Activated CD4-positive, alpha-beta T cell treated with anti-CD3 and anti-CD28 coated beads, Interleukin-2, amount 50 U/mL, for 4 hours (primary cell): ENCODE data around the gene GALNT18.

Source experiments
- DNase-seq, 2 experiments: peaks; one replicate each; pipeline ENCODE4 v3.0.0-alpha.2; 2020

Gene GALNT18

DNA sequence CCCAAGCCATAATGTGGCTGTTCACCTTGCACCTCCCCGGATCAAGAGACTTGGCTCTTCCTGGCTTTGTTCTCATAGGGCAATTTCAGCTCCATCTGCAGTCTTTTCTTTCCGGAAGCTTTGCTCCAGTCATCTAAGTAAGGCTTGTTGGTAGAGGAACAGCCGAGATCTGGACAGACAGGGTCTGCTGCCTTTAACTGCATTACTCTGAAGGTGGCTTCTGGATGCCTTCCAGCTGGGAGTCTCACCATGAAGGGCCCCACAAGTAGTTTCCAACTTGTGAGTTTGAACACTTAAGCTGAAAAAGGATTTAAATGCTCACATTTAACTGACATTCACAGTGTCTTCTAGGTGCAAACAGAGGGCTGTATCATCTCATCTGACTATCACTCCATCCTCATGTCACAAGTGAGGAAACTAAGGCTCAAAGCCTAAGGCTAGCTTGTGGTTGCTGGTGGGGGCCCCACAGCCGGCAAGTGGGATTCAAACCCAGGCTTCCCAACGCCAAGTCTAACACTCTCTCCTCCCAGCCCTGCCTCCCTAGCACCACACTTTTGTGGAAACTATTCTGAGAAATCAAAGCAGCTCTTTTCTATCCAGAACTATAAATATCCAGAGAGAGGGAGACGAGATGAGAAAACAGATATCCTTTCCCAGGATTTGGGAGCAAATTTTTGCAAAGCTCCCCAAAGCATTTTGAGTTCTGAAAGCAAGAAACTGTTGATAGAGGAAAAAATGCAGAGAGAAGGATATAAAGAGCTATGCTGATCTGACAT is 58.4 kb downstream of the GALNT18 start:
- DNase-seq, result no peak

DNA sequence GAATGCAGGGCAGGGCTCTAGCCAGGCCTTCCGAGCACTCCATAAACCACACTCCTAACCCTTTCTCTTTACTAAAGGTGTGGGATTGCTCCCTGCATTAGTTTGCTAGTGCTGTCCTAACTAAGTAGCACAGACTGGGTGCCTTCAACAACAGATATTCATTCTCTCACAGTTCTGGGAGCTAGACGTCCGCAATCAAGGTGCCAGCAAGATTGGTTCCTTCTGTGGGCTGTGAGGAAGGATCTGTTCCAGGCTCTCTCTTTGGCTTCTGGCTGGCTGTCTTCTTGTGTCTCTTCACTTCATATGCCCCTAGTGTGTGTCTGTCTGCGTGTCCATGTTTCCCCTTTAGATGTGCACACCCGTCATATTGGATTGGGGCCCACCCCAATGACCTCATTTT is 59.8 kb downstream of the GALNT18 start:
- no peak for DNase-seq

GRCh38 chr11:11558826-11559225 is 63.0 kb downstream of the GALNT18 start:
- no peak for DNase-seq

DNA sequence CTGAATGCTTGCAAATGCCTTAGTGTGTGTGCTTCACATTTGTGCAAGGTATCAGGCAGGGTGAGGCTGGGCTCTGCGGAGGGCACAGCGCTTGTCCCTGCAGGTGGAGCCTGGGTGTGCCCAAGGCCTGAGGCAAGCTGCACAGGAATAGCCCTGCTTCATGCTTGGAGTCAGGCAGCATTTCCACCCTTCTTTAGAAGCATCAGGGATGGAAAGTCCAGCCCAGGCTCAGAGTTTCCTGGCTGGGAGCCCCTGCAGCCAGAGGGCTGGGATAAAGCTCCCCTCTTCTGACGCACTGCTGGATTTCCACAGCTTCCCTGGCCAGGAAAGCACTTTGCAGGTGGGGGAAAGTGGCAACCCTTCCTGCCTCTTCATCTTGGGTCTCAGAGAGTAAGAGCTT is 63.4 kb downstream of the GALNT18 start:
- no peak for DNase-seq

GRCh38 chr11:11555208-11555607 is 66.6 kb downstream of the GALNT18 start:
- DNase-seq, result no peak

GRCh38 chr11:11553573-11553972 is 68.2 kb downstream of the GALNT18 start:
- no peak for DNase-seq

- DNase-seq, result no peak
Measured at GRCh38 chr11:11552529-11553087, 69.2 kb downstream of the GALNT18 start.

DNA sequence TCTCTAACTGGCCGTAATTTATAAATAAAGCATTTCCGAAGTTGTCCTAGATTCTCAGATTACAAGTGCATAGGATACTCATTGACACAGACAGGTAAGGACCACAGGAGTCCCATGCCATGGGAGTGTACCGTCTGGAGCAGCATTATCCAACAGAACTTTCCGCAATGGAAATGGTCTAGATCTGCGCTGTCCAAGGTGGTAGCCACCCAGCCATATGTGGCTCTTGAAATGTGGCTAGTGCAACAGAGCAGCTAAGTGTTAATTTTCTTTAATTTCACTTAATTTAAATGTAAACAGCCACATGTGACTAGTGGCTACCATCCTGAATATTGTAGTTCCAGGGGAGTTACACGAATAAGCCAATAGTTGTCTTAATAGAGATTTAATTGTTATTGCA is 71.3 kb downstream of the GALNT18 start:
- DNase-seq, result no peak

DNA sequence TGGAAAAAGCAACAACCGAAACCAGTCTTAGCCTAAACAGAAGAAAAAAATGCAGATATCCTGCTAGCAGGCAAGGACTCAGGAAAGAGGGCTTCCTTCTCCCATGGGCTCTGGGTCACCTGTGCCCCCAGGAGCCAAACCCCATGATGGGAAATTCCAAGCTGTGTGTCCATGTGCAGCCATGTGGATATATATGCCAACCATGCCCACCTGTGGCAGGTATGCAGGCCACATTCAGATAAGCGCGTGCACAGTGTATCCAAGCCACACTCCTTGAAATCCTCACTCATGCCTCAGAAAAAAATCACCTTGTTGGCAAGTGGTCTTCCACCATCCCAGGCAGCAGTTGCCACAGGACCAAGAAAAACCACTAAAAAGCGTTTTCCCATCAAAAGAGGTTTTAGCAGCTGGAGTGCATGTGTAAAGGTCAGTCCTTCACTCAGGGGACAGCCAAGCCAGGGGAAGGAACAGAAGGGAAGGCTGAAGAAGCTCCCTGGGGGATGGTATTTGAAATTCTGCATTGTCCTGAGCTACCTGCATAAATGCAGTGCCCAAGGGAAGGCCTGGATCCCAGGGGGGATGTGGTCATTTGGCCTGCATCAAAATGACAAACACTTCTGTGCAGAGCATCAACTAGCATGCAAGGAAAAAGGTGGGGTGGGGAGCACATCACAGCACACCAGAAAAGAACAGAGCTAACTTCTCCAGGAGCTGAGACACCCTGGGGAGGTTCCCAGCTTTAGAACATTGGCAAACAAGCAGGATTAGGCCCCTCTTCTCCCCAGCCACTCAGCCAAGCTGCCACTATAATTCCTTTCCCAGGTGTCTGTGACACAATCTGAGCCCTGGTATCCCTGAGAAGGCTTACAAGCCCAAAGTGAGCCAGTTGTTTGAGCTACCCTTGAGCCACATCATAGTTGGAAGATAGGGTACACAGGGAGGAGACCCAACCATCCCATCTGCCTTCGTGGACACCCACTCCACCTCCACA is 76.2 kb downstream of the GALNT18 start:
- DNase-seq, result no peak

DNA sequence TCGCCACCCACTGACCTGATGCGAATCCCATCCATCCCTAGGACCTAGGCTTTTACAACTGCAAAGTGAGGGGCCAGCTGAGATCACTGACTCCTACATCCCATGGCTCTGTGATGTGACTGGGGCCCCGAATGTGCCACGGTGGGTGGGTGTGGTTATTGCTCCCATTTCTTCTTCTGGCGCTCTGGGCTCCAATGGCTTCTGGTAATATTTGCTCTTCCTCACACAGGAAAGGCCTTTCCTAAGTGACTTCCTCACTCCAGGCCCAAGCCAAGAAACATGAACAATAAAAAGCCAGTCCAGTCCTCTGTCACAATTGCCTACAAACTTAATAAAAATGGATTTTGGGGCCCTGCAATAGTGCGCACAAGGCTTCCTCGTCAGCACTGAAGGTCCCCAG is 78.1 kb downstream of the GALNT18 start:
- DNase-seq, result no peak

DNA sequence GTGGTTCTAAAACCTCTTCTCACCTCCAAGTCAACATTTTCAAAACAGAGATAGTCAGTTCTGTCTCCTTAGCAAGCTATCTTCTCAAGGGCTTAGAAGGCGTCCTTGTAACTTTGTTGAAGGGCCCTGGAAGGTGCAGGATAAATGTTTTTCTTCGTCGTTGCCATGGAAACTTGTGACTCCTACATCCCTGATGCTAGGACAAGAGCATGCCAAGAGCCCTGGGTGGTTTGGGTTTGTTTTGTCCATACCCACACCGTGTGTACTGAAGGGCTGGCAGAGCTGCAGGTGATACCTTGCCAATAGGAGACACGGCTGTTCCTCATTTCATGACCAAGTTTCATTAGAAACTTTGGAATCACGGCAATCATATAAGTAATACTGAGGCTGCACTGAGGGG is 81.6 kb downstream of the GALNT18 start:
- no peak for DNase-seq

DNA sequence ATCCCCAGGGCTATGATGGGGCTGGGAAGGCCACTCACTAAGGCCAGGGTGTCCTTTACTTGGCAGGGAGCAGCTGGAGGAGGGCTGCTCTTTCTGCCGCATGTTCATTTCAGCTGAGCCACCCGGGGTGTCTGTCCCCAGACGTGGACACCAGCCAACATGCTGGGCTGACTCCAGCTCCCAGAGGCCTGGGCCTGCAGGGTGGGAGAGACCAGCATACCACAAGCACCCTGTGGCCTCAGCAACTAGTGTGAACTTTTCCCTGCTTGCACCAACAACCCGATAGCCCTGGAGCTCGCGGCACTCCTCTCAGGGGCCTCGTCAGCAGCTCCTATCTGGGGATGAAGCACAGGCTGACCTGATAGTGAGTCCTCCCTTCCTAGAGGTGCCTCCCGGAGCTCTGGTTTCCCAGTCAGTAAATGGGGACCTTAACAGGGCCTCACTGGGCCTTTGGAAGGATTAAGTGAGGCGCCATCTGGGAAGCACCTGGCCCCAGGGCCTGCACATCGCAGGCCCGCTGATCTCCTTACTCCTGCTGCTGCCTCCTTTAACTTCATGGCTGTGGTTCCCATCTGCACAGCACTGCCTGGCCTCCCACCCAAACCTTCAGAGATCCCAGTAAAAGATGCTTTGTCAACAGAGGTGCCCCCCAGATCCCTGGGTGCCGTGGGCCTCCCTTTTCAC is 83.4 kb downstream of the GALNT18 start:
- DNase-seq, result no peak

DNA sequence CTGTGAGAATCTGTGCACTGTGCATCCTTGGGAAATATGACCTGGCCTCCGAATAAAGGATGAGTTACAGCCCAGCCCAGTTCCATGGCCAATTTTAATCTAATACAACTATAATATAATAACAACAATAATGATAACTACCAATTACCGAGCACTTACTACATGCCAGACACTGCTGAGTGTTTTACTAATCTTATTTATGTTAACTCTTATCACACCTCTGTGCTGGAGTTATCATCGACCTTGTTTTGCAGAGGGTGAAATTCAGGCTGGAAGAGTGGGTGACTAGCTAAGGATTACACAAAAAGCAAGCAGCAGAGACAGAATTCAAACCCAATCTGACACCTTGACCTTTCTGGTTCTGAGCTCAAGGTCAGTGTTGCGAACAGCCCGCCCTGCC is 83.9 kb downstream of the GALNT18 start:
- DNase-seq, result no peak

- no peak for DNase-seq
Measured at GRCh38 chr11:11537372-11537771, 84.4 kb downstream of the GALNT18 start.

GRCh38 chr11:11536650-11537049 is 85.2 kb downstream of the GALNT18 start:
- no peak for DNase-seq

- no peak for DNase-seq
Measured at GRCh38 chr11:11535611-11536010, 86.2 kb downstream of the GALNT18 start.

DNA sequence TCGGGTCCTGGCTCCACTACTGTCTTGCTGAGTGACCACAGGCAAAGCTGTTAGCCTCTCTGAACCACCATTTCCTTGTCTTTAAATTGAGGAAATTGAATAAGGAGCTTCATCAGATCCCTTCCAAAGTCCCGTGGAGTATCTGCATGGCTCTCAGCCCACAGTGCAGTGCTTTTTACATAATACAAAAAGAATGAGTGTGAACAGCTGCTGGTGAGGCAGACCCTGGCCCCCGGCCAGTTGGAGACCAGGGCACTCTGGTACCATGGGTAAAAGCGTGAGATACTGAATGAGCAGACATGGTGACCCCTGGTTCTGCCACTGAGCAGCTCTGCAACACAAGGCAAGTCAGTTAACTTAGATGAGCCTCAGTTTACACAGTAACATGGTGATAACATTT is 86.8 kb downstream of the GALNT18 start:
- DNase-seq, result no peak

DNA sequence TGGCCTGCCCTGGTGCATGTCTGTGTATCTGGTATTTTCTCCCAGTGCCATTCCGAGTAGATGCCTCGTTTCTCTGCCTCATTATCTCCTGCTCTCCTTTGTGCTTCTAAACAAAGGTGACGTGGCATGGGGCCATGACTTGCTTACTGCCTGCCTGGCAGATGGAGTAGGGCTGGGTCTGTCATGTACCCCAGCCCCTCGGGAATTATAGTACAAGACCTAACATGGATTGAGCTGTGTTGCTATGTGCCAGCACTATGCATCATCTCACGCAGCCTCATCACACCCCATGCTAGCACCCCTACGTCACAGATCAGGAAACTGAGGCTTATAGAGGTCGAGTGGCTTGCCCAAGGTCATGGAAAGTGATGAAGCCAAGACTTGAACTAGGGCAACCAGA is 88.1 kb downstream of the GALNT18 start:
- DNase-seq, result no peak

DNA sequence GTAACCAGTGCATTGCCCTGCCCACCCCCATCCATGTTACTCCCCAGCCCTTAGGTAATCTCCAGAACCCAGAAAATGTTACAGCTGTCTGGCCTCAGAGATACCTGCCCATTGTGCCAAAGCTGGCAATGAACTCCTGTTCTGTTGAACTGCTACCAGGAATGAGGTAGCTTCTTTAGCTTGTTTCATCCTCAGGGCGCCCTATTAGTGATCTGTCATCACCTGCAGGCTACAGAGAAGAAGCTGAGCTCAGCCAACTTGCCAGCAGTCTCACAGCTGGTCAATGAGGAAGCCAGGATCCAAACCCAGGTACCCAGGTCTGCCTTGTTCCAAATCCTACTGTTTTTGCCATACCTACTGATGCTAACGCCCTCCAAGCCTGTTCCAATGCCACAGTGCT is 88.7 kb downstream of the GALNT18 start:
- DNase-seq, result no peak

DNA sequence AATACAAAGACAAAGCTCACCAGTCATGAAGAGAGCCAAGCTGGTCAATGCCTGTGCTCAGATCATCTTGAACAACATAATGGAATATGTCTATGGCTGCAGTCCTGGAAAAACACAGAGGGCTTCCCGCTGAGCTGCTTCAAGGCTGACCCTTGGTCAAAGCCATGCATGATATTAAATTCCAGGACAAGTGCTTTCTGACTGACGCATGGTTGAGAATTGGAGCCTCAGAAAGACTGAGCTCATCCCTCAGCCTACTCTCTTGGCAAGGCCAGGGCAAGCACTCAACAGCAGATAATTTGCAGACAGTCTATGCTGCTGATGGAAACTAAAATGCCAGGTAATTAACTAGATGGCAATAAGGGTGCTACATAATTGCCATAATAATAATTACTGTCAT is 89.2 kb downstream of the GALNT18 start:
- DNase-seq, result no peak

GRCh38 chr11:11531131-11531908 is 90.5 kb downstream of the GALNT18 start:
- DNase-seq, result no peak

GRCh38 chr11:11528986-11529385 is 92.8 kb downstream of the GALNT18 start:
- no peak for DNase-seq
